GM12801 (cell line): ENCODE data around the gene PRR14.

Experiments used
- CTCF ChIP-seq: IDR thresholded peaks from one replicate; pipeline ENCODE4 v1.5.1; 2011; ENCODE audit warnings: control low read depth; ENCODE audit not compliant: insufficient read length; ENCODE audit errors: extremely low read depth

The PRR14 gene

GRCh38 chr16:30652718-30653117, 2.0 kb downstream of the PRR14 start:
- TF ChIP-seq CTCF, result no peak

- no peak for TF ChIP-seq CTCF
Observed at GRCh38 chr16:30654856-30655255, 4.1 kb downstream of the PRR14 start.

GRCh38 chr16:30655815-30656347, 5.1 kb downstream of the PRR14 start:
- no peak for TF ChIP-seq CTCF

DNA sequence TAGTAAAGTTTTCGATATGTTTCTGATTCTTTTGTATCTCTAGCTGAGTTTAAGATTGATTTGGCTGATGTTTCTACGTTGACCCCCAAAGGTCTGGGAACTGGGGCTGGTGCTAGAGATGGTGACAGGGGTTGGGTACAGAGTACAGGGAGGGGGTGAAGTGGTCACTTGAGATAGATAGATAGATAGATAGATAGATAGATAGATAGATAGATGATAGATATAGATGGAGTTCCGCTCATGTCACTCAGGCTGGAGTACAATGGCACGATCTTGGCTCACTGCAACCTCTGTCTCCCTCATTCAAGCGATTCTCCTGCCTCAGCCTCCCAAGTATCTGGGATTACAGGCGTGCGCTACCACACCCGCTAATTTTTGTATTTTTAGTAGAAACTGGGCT, 5.6 kb downstream of the PRR14 start:
- TF ChIP-seq CTCF, result no peak

GRCh38 chr16:30656974-30657865, 6.5 kb downstream of the PRR14 start:
- TF ChIP-seq CTCF, result no peak

GRCh38 chr16:30657866-30658730, 7.3 kb downstream of the PRR14 start, which contains the start of gene FBRS:
FBRS (plus strand) TSS chr16:30658431; CDS start chr16:30659519, 1,088 bp downstream.
- TF ChIP-seq CTCF, result no peak
